Measurements from ENCODE around the gene LCORL.
"Not testable (repeated sequence)": the region's sequence is repeated elsewhere in the genome, so short reads cannot be mapped to it uniquely, and the experiment has no call there.

LCORL gene

DNA sequence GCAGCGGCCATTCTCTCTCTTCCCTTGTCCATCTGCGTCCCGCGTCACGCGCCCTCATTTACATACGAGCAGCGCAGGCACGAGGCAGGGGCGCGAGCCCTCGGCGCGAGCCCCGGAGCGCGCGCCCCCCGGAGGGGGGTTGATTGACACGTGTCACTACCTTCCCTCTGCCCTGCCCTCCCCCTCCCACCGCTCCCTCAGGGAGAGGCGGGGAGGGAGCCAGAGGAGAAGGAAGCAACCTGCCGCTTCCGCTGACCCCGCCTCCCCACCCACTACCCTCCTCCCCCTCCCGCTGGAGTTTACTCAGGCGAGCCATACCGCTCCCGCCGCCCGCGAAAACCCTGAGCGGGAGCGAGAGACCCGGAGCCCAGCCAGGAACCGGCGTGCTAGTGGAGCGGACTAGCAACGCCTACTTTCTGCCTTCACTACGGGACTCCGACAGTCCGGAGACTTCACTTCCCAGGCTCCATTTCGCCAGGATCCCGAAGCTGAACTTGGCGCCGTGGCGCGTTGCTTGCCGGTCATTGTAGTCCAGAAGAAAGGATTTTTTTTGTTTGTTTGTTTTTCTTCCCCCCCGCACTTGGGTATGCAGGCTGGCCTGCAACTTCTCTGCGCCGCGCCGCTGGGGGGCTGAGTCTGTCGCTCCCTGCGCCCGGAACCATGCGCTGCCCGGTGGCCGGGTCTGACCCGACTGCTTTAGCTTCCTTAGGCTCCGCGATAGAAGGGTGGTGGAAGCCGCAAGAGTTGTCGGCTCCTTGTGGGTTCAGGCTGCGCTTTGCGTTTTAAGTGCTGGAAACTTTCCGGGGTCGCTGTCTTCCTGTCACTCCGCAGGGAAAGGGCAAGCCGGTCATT is at the start of gene LCORL:
Gene LCORL, minus strand, starts transcription at position 36 of the 852 bp plus-strand sequence. Its CDS starts 4 bp downstream, at position 32.
- DNase-seq, result peak; percentile 89

DNA sequence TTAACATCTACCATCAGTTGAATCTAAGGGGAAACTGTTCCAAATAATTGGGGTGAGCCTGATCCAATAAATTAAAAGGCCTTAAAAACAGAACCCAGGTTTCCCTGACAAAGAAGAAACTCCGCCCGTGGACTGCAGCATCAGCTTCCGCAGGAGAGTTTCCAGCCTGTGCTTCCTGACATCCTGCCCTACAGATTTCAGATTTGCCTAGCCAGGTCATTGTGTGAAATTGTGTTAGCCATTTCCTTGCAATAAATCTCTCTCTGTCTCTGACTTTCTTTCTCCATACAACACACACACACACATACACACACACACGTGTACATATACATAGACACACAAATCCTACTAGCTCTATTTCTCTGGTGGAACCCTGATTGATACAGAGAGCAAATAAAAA is 48.3 kb upstream of the LCORL start:
- no peak for DNase-seq

DNA sequence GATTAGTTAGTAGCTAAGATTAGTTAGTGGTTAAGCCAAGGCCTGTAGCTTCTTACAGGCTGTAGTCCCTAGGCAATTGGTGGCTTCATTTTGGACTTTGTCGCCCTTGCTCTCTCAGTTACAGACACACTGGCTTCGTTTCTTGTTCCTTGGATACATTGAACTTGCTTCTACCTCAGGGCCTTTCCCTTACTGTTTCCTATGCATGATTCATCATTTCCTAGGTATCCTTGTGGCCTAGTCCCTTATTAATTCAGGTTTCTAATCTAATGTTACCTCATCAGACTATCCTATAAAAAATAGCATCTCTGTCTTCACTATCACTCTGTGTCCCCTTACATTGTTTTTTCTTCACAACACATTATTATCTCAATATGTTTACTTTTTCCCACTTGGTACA is 45.5 kb upstream of the LCORL start:
- DNase-seq, result no peak

GRCh38 chr4:18063079-18063478 is 41.5 kb upstream of the LCORL start:
- DNase-seq, result no peak

- no peak for DNase-seq
Measured at GRCh38 chr4:18057821-18058533, 36.4 kb upstream of the LCORL start.

DNA sequence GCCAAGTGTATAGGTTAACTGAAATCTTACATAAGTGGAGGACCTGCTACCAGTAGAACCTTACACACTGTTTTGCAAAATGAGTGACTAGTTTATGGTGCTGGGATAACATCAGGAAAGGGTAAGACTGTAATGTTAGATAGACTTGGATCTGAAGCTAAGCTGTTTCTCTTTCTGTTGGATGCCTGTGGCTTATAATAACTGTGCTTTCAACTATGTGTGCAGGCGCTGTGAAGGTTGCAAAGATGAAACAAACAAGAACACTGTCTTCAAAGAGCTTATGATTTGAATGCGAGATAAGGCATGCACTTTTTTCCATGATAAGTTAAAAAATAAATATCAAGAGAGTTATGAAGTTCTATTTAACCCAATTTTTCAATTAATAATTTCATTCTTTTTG is 34.5 kb upstream of the LCORL start:
- no peak for DNase-seq

DNA sequence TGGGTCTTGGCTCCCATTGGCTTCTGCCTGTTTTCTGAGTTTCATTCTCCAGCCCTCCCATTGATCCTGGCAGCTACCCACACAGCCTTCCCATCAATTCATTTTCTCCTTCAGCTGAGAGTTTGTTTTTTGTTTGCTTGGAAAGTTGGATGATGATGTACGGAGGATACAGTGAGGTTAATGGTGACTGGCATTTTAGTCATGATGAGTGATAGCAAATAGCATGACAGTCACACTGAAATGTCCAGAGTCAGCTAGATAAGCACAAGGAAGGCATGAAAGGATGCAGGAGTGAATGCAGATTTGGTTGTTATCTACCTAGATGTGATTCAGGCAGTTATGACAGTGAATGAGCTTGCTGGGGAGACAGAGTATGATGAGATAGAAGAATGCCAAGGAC is 30.6 kb upstream of the LCORL start:
- DNase-seq, result no peak

DNA sequence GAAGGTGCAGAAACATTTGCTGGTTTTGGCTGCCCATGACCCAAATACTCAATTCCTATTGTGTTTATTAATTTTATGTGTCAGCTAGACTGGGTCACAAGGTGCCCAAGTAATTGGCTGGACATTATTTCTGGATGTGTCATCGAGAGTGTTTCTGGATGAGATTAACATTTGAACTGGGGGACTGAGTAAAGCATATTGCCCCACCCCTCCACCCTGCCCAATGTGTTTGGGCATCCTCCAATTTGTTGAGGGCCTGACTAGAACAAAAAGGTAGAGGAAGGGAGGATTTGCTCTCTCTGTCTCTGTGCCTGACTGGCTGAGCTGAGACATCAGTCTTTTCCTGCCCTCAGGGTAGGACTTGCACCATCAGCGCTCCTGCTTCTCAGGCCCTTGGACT is 29.7 kb upstream of the LCORL start:
- DNase-seq, result no peak

- DNase-seq, result no peak
Measured at GRCh38 chr4:18050448-18050847, 28.9 kb upstream of the LCORL start.

DNA sequence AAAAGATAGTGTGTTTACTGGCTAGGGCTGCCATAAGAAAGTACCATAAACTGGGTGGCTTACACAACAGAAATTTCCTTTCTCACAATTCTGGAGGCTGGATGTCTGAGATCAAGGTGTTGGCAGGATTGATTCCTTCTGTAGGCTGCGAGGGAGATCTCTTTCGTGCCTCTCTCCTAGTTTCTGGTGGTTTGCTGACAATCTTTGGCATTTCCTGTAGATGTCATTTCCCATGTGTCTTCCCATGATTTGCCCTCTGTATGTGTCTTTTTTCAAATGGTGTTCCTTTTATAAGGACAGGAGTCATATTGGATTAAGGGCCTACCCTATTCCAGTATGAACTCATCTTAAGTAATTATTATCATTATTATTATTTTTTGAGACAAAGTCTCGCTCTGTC is 27.9 kb upstream of the LCORL start:
- no peak for DNase-seq

DNA sequence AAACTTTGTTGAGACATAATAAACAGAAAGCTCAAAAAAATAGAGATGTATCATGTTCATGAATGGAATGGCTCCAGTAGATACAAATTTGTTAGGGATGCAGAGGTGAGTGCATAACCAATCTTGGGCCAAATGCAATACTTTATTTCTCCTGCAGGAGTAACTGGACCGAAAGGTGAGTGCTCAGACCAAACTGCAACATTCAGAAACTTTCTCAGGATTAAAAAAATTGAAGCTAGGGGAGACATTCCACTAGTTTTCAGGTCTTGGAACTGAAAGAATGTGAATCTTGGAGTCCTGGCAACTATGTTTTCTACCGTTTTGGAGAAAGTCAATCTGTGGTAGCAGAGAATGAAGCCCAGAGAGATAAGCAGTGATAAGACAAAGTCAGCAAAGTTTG is 21.2 kb upstream of the LCORL start:
- no peak for DNase-seq

GRCh38 chr4:18042012-18042411 is 20.5 kb upstream of the LCORL start:
- DNase-seq, result no peak

- DNase-seq, result no peak
Measured at GRCh38 chr4:18041114-18041513, 19.6 kb upstream of the LCORL start.

- no peak for DNase-seq
Measured at GRCh38 chr4:18039113-18039512, 17.6 kb upstream of the LCORL start.

- DNase-seq, result not testable (repeated sequence)
Measured at GRCh38 chr4:18036369-18036768, 14.8 kb upstream of the LCORL start.

GRCh38 chr4:18034099-18034498 is 12.5 kb upstream of the LCORL start:
- DNase-seq, result no peak

DNA sequence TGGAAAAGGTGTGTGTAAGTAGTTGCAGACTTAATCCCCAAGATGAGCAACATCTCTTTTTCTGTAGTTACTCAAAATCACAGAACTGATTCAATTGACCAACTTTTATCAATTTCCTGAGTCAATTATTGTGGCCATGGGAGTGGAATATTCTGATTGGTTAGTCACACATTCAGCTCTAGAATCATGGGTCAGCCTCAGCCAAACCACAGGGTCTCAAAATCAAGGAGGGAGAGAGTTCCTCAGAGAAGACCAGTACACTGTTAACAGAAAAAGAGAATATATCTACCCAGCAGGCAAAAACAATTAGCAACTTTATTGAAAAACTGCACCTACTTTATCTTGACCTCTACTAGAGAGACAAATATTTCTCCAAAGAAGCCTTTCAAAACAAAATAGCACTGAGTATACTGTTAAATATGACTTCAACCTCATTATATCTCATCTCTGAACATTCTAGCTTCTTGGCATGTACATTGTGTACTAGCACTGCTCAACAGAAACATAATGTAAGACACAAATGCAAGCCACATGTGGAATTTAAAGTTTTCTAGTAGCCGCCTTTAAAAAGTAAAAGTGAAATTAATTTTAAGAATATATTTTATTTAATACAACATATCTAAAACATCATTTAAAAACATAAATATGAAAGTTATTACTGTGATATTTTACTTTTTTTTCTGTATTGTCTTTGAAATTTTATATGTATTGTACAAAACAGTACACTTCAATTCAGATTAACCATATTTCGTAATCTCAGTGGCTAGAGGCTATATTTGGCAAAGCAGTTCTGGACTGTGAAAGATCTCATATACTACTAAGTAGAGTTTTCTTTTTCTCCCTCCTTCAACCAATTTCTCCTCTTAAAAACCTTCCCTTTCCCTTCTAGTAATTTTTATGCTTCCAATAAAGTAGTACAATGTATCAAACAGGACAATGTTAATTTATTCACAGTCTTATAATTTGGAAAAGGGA is 11.8 kb upstream of the LCORL start:
- DNase-seq, result no peak

- DNase-seq, result no peak
Measured at GRCh38 chr4:18025288-18025687, 3.7 kb upstream of the LCORL start.

GRCh38 chr4:18022572-18023050 is 1.1 kb upstream of the LCORL start:
- no peak for DNase-seq

DNA sequence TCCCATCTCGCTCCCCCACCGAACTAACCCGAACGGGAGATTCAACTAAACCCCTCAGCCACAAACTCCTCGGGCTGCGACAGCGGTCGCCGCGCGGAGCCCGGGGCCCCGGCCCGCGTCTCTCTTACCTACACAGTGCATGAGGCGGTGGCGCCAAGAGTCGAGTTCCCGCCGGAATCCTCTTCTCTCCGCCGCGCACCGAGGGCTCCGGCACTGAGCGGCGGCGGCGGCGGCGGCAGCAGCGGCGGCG is 160 bp downstream of the LCORL start:
- DNase-seq, result no peak

GRCh38 chr4:18020671-18021469 is 685 bp downstream of the LCORL start:
- peak; percentile 65 for DNase-seq

GRCh38 chr4:18020145-18020670 is 1.3 kb downstream of the LCORL start:
- DNase-seq, result no peak

All from activated CD8-positive, alpha-beta memory T cell treated with anti-CD3 and anti-CD28 coated beads, Interleukin-2, amount 50 U/mL, for 48 hours (primary cell).